Liver (tissue), 9 donors: ENCODE results near the gene SHC3. TPM values are rescaled to one million over a fixed set of nuclear protein-coding genes. Genes with fewer than 3 reads are reported as not detected.

ENCODE experiments used
- DNase-seq: peaks from one replicate; pipeline ENCODE4 v3.0.0-alpha.2; 2017; ENCODE audit warnings: low spot score
- H3K27ac ChIP-seq, 2 donors: one replicate each; pipeline ENCODE4 v1.7.0; 2013; ENCODE audit warnings: inconsistent platforms in 2 of 2, low read length in 2 of 2, control low read depth in 1 of 2, low read depth in 1 of 2, mild to moderate bottlenecking in 1 of 2
- H3K27me3 ChIP-seq, 4 donors: one replicate each; pipeline versions ENCODE4 v1.6.1 to v1.7.0; 2013; ENCODE audit warnings: low read length in 3 of 4, inconsistent platforms in 1 of 4, mild to moderate bottlenecking in 1 of 4, moderate library complexity in 1 of 4; ENCODE audit not compliant: control insufficient read depth in 4 of 4, insufficient read depth in 4 of 4
- H3K36me3 ChIP-seq, 4 donors: one replicate each; pipeline versions ENCODE4 v1.6.1 to v1.7.0; 2013; ENCODE audit warnings: low read length in 3 of 4, mild to moderate bottlenecking in 3 of 4, low read depth in 1 of 4, moderate library complexity in 1 of 4; ENCODE audit not compliant: control insufficient read depth in 4 of 4, insufficient read depth in 3 of 4
- H3K4me1 ChIP-seq, 4 donors: one replicate each; pipeline versions ENCODE4 v1.6.1 to v1.7.0; 2013; ENCODE audit warnings: low read length in 3 of 4, mild to moderate bottlenecking in 3 of 4, moderate library complexity in 1 of 4; ENCODE audit not compliant: control insufficient read depth in 4 of 4, insufficient read depth in 4 of 4
- H3K4me3 ChIP-seq, 3 donors: one replicate each; pipeline versions ENCODE4 v1.6.1 to v1.7.0; 2013; ENCODE audit warnings: low read length in 3 of 3, control low read depth in 1 of 3, low read depth in 1 of 3, mild to moderate bottlenecking in 1 of 3
- H3K9ac ChIP-seq, 2 donors: one replicate each; pipeline ENCODE4 v1.7.0; 2013; ENCODE audit warnings: low read length in 2 of 2, mild to moderate bottlenecking in 2 of 2, moderate library complexity in 2 of 2, control low read depth in 1 of 2, low read depth in 1 of 2
- H3K9me3 ChIP-seq, 4 donors: one replicate each; pipeline versions ENCODE4 v1.6.1 to v1.7.0; 2013; ENCODE audit warnings: low read length in 3 of 4; ENCODE audit not compliant: control insufficient read depth in 4 of 4
- EGR1 ChIP-seq, 2 donors: IDR thresholded peaks; 2 replicates each; pipeline ENCODE4 v1.6.1; 2016 to 2018; ENCODE audit warnings: antibody characterized with exemption in 2 of 2, low read depth in 2 of 2
- FOXA1 ChIP-seq: IDR thresholded peaks from 2 replicates; pipeline ENCODE4 v1.6.1; 2016; ENCODE audit warnings: antibody characterized with exemption
- FOXA2 ChIP-seq: IDR thresholded peaks from 2 replicates; pipeline ENCODE4 v1.6.1; 2016; ENCODE audit warnings: antibody characterized with exemption
- GABPA ChIP-seq, 2 donors: IDR thresholded peaks in 1 of 2; conservative IDR thresholded peaks in 1 of 2; 2 replicates each; pipeline ENCODE4 v1.6.1; 2016; ENCODE audit warnings: antibody characterized with exemption in 2 of 2, mild to moderate bottlenecking in 1 of 2, moderate library complexity in 1 of 2
- HNF4A ChIP-seq, 2 donors: conservative IDR thresholded peaks; 2 replicates each; pipeline ENCODE4 v1.6.1; 2016; ENCODE audit warnings: antibody characterized with exemption in 2 of 2, mild to moderate bottlenecking in 2 of 2
- JUND ChIP-seq, 2 donors: IDR thresholded peaks; 2 replicates each; pipeline ENCODE4 v1.6.1; 2016; ENCODE audit warnings: antibody characterized with exemption in 2 of 2
- RAD21 ChIP-seq, 2 donors: IDR thresholded peaks; 2 replicates each; pipeline ENCODE4 v1.6.1; 2016; ENCODE audit warnings: antibody characterized with exemption in 2 of 2, mild to moderate bottlenecking in 2 of 2
- RXRA ChIP-seq, 2 donors: IDR thresholded peaks; 2 replicates each; pipeline ENCODE4 v1.6.1; 2017 to 2018; ENCODE audit warnings: antibody characterized with exemption in 2 of 2, mild to moderate bottlenecking in 1 of 2
- SP1 ChIP-seq: IDR thresholded peaks from 2 replicates; pipeline ENCODE4 v1.6.1; 2018; ENCODE audit warnings: antibody characterized with exemption, mild to moderate bottlenecking
- TAF1 ChIP-seq: conservative IDR thresholded peaks from 2 replicates; pipeline ENCODE4 v1.6.1; 2016; ENCODE audit warnings: antibody characterized with exemption, mild to moderate bottlenecking
- YY1 ChIP-seq: IDR thresholded peaks from 2 replicates; pipeline ENCODE4 v1.6.1; 2016; ENCODE audit warnings: antibody characterized with exemption, mild to moderate bottlenecking
- WGBS: extraction: QIAGEN DNeasy Blood & Tissue Kit; methylation state at CpG from one replicate; pipeline ENCODE4 v1.1.7; 2013; 5-methylcytosine and 5-hydroxymethylcytosine counted together
- polyA plus RNA-seq, 2 donors: library from polyadenylated mRNA; stranded (reverse) in 1 of 2; unstranded in 1 of 2; fragments of 200-250 nt in 1 of 2; fragments of >200 nt in 1 of 2; fragmentation: Nextera tagmentation in 1 of 2; extraction: Ambion mirVana in 1 of 2; gene quantifications; one replicate each; pipeline versions ENCODE4 v1.2.1 to v1.2.3, GENCODE V29; 2013 to 2015
- total RNA-seq, 2 donors: library from RNA; depleted of rRNA; stranded (reverse); fragments of >200 nt; gene quantifications; one replicate each; pipeline ENCODE4 v1.2.3, GENCODE V29; 2014
- TF ChIP-seq, protein P1 (sequence below): IDR thresholded peaks from 2 replicates; pipeline ENCODE4 v1.6.1; 2016; ENCODE audit warnings: antibody characterized with exemption
- TF ChIP-seq, protein P2 (sequence below): IDR thresholded peaks from 2 replicates; pipeline ENCODE4 v1.6.1; 2016; ENCODE audit warnings: antibody characterized with exemption
- TF ChIP-seq, protein P3 (sequence below): IDR thresholded peaks from 2 replicates; pipeline ENCODE4 v1.6.1; 2016; ENCODE audit warnings: antibody characterized with exemption
- TF ChIP-seq, protein P4 (sequence below): IDR thresholded peaks from 2 replicates; pipeline ENCODE4 v1.6.1; 2016; ENCODE audit warnings: antibody characterized with exemption, mild to moderate bottlenecking
- TF ChIP-seq, protein P5 (sequence below): fragments of 150-350 bp; IDR thresholded peaks from 2 replicates; pipeline ENCODE4 v1.5.1; 2017; ENCODE audit warnings: improper control_type of control experiment, low read depth, low read length; ENCODE audit not compliant: missing input control
- donor health status: healthy.
- donor health status: healthy.
- donor health status: healthy.
- donor health status: healthy.
- donor health status: healthy.

Gene SHC3
- total and polyA plus RNA-seq, 4 donors: 0.03 to 0.08 (median 0.04) TPM

DNA sequence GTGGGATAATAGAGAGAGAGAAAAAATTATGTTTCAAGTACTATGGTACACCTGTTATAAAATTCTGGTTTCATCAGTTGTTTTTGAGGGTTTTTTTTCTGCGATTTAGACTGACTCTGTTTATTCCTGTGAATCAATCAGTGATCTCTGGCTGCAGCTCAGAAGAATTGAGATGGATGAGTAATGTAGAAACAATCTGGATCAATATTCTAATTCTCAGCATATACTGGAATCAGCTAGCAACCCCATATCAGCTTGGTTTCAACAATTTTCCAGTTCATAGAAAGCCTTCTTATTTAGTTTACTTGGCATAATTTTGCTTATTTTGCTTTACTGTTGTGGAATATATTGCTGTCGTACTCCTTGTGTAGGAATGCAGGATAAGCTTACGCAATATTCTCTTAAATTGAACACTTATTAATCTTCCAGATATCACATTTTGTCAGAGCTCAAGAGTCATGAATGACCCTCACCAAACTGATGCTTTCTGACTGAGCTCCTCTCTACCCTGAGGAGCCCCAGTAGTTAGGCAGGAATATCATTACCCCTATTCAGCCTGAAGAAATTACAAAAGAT, 42.9 kb downstream of the SHC3 start:
- Histone ChIP-seq H3K4me3 (no peak overlapping the region), H3K36me3 (no peaks in the 10 kb centered on the region), H3K27me3 (no peaks in the 10 kb centered on the region), H3K27ac (no peak overlapping the region), H3K9ac (no peak overlapping the region), H3K4me1 (no peaks in the 10 kb centered on the region), H3K9me3 (no peaks in the 10 kb centered on the region)
- WGBS: 71% methylated on average over 3 of the region's 3 CpGs
- TF ChIP-seq JUND (IDR thresholded peaks at IDR 0.05) (peak in 1 of 2 donors; percentile 30), GABPA (IDR thresholded peaks at IDR 0.05 in 1 of 2, conservative IDR thresholded peaks at IDR 0.05 in 1 of 2) (no peak)
- DNase-seq: no peak

DNA sequence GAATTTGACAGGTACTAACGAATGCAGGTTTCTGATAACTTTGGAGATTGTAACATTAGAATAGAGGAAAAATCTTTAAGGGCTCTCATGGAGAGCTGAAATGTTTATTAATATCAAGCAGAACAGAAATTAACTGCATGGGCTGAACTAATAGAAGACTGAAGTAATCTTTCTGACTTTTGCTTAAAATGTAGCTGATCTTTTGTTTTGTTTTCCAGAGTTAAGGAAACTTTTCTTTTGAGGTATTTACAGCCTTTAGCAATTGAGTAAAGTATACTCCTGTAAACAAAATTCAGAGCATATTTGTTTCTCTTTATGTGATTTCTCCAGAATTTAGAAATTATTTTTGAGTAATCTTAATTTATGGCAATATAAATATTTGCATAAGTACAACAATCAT, 43.9 kb downstream of the SHC3 start:
- 91% methylated on average over 1 of the region's 1 CpG for WGBS

DNA sequence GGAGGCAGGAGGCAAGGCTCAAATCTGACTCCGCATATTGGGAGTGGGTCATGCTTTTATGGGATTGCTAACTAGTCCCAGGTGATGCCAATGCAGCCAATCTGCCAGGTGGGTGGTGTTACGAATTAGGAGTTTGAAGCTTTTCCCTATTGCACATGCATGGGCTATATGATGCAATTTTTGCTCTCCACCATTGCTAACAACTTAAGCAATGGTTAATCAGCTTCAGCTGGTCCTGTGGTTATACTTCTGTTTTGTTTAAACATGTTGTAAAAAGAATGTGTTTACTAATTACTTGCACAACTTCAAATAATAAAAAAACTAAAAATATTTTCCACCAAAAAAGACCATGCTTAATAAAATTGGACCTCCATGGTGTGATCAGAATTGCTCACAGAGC, 55.7 kb downstream of the SHC3 start:
- 92% methylated on average over 2 of the region's 2 CpGs for WGBS
- Histone ChIP-seq H3K36me3 (no peaks in the 10 kb centered on the region), H3K9ac (no peak overlapping the region), H3K27ac (no peak overlapping the region), H3K9me3 (peaks cover 0 to 2% (median 0%) of the 10 kb centered on the region in 4 donors), H3K4me1 (no peaks in the 10 kb centered on the region), H3K4me3 (no peak overlapping the region), H3K27me3 (no peaks in the 10 kb centered on the region)
- no peak for DNase-seq
- TF ChIP-seq FOXA2 (no peak), GABPA (IDR thresholded peaks at IDR 0.05 in 1 of 2, conservative IDR thresholded peaks at IDR 0.05 in 1 of 2) (no peak), TAF1 (no peak), YY1 (no peak), EGR1 (IDR thresholded peaks at IDR 0.05; ENCODE audit: low read depth in 2 of 2) (no peak), SP1 (no peak), HNF4A (conservative IDR thresholded peaks at IDR 0.05) (no peak)
- TF ChIP-seq, protein P1, sequence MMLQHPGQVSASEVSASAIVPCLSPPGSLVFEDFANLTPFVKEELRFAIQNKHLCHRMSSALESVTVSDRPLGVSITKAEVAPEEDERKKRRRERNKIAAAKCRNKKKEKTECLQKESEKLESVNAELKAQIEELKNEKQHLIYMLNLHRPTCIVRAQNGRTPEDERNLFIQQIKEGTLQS: no peak
- TF ChIP-seq, protein P2, sequence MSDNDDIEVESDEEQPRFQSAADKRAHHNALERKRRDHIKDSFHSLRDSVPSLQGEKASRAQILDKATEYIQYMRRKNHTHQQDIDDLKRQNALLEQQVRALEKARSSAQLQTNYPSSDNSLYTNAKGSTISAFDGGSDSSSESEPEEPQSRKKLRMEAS: no peak
- TF ChIP-seq, protein P3, sequence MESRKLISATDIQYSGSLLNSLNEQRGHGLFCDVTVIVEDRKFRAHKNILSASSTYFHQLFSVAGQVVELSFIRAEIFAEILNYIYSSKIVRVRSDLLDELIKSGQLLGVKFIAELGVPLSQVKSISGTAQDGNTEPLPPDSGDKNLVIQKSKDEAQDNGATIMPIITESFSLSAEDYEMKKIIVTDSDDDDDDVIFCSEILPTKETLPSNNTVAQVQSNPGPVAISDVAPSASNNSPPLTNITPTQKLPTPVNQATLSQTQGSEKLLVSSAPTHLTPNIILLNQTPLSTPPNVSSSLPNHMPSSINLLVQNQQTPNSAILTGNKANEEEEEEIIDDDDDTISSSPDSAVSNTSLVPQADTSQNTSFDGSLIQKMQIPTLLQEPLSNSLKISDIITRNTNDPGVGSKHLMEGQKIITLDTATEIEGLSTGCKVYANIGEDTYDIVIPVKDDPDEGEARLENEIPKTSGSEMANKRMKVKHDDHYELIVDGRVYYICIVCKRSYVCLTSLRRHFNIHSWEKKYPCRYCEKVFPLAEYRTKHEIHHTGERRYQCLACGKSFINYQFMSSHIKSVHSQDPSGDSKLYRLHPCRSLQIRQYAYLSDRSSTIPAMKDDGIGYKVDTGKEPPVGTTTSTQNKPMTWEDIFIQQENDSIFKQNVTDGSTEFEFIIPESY: no peak
- TF ChIP-seq, protein P4, sequence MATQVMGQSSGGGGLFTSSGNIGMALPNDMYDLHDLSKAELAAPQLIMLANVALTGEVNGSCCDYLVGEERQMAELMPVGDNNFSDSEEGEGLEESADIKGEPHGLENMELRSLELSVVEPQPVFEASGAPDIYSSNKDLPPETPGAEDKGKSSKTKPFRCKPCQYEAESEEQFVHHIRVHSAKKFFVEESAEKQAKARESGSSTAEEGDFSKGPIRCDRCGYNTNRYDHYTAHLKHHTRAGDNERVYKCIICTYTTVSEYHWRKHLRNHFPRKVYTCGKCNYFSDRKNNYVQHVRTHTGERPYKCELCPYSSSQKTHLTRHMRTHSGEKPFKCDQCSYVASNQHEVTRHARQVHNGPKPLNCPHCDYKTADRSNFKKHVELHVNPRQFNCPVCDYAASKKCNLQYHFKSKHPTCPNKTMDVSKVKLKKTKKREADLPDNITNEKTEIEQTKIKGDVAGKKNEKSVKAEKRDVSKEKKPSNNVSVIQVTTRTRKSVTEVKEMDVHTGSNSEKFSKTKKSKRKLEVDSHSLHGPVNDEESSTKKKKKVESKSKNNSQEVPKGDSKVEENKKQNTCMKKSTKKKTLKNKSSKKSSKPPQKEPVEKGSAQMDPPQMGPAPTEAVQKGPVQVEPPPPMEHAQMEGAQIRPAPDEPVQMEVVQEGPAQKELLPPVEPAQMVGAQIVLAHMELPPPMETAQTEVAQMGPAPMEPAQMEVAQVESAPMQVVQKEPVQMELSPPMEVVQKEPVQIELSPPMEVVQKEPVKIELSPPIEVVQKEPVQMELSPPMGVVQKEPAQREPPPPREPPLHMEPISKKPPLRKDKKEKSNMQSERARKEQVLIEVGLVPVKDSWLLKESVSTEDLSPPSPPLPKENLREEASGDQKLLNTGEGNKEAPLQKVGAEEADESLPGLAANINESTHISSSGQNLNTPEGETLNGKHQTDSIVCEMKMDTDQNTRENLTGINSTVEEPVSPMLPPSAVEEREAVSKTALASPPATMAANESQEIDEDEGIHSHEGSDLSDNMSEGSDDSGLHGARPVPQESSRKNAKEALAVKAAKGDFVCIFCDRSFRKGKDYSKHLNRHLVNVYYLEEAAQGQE: no peak

More for the DNA sequence above, 43.9 kb downstream of the SHC3 start:
- Histone ChIP-seq H3K36me3 (no peaks in the 10 kb centered on the region), H3K9me3 (no peaks in the 10 kb centered on the region), H3K9ac (no peak overlapping the region), H3K27me3 (no peaks in the 10 kb centered on the region), H3K27ac (no peak overlapping the region), H3K4me3 (no peak overlapping the region), H3K4me1 (no peaks in the 10 kb centered on the region)
- no peak for TF ChIP-seq SP1
- TF ChIP-seq, protein P5, sequence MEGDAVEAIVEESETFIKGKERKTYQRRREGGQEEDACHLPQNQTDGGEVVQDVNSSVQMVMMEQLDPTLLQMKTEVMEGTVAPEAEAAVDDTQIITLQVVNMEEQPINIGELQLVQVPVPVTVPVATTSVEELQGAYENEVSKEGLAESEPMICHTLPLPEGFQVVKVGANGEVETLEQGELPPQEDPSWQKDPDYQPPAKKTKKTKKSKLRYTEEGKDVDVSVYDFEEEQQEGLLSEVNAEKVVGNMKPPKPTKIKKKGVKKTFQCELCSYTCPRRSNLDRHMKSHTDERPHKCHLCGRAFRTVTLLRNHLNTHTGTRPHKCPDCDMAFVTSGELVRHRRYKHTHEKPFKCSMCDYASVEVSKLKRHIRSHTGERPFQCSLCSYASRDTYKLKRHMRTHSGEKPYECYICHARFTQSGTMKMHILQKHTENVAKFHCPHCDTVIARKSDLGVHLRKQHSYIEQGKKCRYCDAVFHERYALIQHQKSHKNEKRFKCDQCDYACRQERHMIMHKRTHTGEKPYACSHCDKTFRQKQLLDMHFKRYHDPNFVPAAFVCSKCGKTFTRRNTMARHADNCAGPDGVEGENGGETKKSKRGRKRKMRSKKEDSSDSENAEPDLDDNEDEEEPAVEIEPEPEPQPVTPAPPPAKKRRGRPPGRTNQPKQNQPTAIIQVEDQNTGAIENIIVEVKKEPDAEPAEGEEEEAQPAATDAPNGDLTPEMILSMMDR: no peak
- TF ChIP-seq YY1: no peak
- no peak for TF ChIP-seq FOXA1
- TF ChIP-seq, protein P3: no peak
- TF ChIP-seq JUND (IDR thresholded peaks at IDR 0.05): no peak
- TF ChIP-seq HNF4A (conservative IDR thresholded peaks at IDR 0.05): no peak
- no peak for TF ChIP-seq RAD21 (IDR thresholded peaks at IDR 0.05)
- TF ChIP-seq RXRA (IDR thresholded peaks at IDR 0.05): no peak
- no peak for TF ChIP-seq TAF1
- no peak for DNase-seq
